MM.1S (cell line): Measurements from ENCODE around the gene CIB4.

ENCODE experiments used
- CTCF ChIP-seq: fragments of 300-600 bp; sonication (generic); IDR thresholded peaks from 2 replicates; pipeline ENCODE4 v1.5.1; 2016; ENCODE audit warnings: antibody characterized with exemption, low read length, mixed read lengths
- EZH2 ChIP-seq: fragments of 300-600 bp; sonication (generic); optimal IDR thresholded peaks from 2 replicates; pipeline ENCODE3; 2017; ENCODE audit warnings: low read depth, mild to moderate bottlenecking, antibody characterized with exemption, low read length, mixed read lengths

GRCh38 chr2:26681656-26682055 is 40.5 kb upstream of the CIB4 start:
- TF ChIP-seq CTCF, result no peak
- no peak for TF ChIP-seq EZH2
